Tibial artery (tissue), 4 donors: Measurements from ENCODE around the gene BCL2L15.
A peak's percentile ranks its signal among the peaks of the same experiment; 100 is the strongest.

ENCODE experiments used
- DNase-seq, 2 donors: peaks; one replicate each; pipeline ENCODE4 v3.0.0-alpha.2; 2019
- H3K27ac ChIP-seq, 2 donors: fragments of 200-600 bp; sonication (generic) in 1 of 2; 1 replicate in 1 of 2; 2 replicates in 1 of 2; pipeline ENCODE4 v1.5.1; 2018 to 2019; ENCODE audit warnings: mild to moderate bottlenecking in 1 of 2
- H3K27me3 ChIP-seq, 2 donors: fragments of 200-600 bp; sonication (generic) in 1 of 2; one replicate each; pipeline versions ENCODE4 v1.5.1 to v1.6.0; 2016 to 2019
- H3K36me3 ChIP-seq, 3 donors: fragments of 200-600 bp; sonication (generic) in 2 of 3; one replicate each; pipeline ENCODE4 v1.5.1; 2016 to 2019; ENCODE audit warnings: mild to moderate bottlenecking in 2 of 3
- H3K4me1 ChIP-seq, 4 donors: fragments of 200-600 bp; sonication (generic) in 2 of 4; 1 replicate in 3 of 4; 2 replicates in 1 of 4; pipeline ENCODE4 v1.5.1; 2016 to 2019
- H3K4me3 ChIP-seq, 2 donors: fragments of 200-600 bp; sonication (generic) in 1 of 2; 1 replicate in 1 of 2; 2 replicates in 1 of 2; pipeline ENCODE4 v1.5.1; 2018 to 2019; ENCODE audit warnings: mild to moderate bottlenecking in 2 of 2
- H3K9me3 ChIP-seq, 3 donors: fragments of 200-600 bp; sonication (generic) in 1 of 3; one replicate each; pipeline ENCODE4 v1.5.1; 2016 to 2019
- intact Hi-C: fragments of 100-400 bp; cut with DNase I; formaldehyde crosslinking; loops from one replicate; pipeline ENCODE4 v1.15.0; 2023; ENCODE audit warnings: low total_unique reads
- TF ChIP-seq, protein P1 (sequence below), 2 experiments: fragments of 200-600 bp in 1 of 2; fragments of 450-650 bp in 1 of 2; IDR thresholded peaks; one replicate each; pipeline ENCODE4 v1.5.1; 2017 to 2019; ENCODE audit warnings: antibody characterized with exemption in 2 of 2, mild to moderate bottlenecking in 1 of 2, moderate library complexity in 1 of 2

The BCL2L15 gene

DNA sequence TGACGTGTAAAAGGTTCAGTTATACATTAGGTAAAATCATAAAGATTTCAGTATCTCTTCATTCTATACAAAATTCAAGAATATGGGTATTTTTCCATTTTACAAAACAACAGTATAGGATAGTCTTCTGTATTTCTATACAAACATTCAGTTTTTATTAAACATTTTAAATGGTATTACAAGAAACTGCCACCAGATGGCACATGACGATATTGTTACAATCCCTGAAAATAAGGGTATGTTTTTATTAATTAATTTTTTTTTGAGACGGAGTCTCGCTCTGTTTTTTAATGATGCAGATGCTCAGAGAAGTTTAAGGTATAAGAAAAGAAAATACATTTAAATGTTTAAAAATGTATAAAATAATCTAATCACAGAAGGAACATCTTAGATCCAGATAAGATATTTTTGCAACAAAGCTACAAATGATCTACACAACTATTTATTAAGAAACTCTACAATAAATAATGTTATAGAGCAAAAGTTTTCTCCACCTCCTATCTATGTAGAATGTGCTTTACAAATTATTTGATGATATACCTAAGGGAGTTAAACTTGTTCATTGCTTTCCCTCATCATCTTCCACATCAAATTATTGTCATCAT lies 51.6 kb downstream of the BCL2L15 start:
- Histone ChIP-seq H3K27me3 (no peaks in the 10 kb centered on the region), H3K27ac (no peak overlapping the region), H3K4me1 (no peaks in the 10 kb centered on the region), H3K9me3 (no peaks in the 10 kb centered on the region), H3K36me3 (no peaks in the 10 kb centered on the region), H3K4me3 (no peak overlapping the region)
- intact Hi-C loops, result loop anchor here (10.0 kb wide), 2 partner anchors 99 to 449 kb away; no protein-coding TSS in a partner anchor
- TF ChIP-seq, protein P1, sequence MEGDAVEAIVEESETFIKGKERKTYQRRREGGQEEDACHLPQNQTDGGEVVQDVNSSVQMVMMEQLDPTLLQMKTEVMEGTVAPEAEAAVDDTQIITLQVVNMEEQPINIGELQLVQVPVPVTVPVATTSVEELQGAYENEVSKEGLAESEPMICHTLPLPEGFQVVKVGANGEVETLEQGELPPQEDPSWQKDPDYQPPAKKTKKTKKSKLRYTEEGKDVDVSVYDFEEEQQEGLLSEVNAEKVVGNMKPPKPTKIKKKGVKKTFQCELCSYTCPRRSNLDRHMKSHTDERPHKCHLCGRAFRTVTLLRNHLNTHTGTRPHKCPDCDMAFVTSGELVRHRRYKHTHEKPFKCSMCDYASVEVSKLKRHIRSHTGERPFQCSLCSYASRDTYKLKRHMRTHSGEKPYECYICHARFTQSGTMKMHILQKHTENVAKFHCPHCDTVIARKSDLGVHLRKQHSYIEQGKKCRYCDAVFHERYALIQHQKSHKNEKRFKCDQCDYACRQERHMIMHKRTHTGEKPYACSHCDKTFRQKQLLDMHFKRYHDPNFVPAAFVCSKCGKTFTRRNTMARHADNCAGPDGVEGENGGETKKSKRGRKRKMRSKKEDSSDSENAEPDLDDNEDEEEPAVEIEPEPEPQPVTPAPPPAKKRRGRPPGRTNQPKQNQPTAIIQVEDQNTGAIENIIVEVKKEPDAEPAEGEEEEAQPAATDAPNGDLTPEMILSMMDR (IDR thresholded peaks at IDR 0.05), result peak; percentile 62 to 65
- no peak for DNase-seq

DNA sequence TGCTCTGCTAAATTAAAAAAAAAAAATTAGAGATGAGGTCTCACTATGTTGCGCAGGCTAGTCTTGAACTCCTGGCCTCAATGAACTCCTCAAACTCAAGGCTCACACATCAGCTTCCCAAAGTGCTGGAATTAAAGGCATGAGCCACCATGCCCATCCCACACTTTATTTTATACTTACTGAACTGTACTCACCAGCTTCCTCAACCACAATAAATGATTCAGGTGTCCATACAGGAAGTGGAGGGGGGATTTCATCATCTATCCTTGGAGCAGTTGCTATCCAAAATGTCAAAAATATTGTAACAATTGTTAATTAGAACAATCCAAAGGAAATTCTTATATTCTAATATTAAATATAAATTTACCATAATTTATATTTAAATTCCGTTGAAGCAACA lies 52.7 kb downstream of the BCL2L15 start:
- TF ChIP-seq, protein P1 (IDR thresholded peaks at IDR 0.05), result no peak
- H3K4me1 ChIP-seq, result no peaks in the 10 kb centered on the region
- intact Hi-C loops, result loop anchor here (10.0 kb wide), 2 partner anchors 100 to 450 kb away; no protein-coding TSS in a partner anchor
- H3K36me3 ChIP-seq, result no peaks in the 10 kb centered on the region
- no peaks in the 10 kb centered on the region for H3K9me3 ChIP-seq
- no peak overlapping the region for H3K27ac ChIP-seq
- DNase-seq, result no peak
- H3K4me3 ChIP-seq, result no peak overlapping the region
- H3K27me3 ChIP-seq, result no peaks in the 10 kb centered on the region
